HepG2 (cell line): ENCODE results near the gene PIGO. TPM values are rescaled to one million over a fixed set of nuclear protein-coding genes. Genes with fewer than 3 reads are reported as not detected.

ENCODE experiments used
- ARNT2 ChIP-seq: sonication (generic); formaldehyde crosslinking; IDR thresholded peaks from 2 replicates; pipeline ENCODE4 v1.8.0; 2022; ENCODE audit warnings: mild to moderate bottlenecking, low read depth, missing genetic modification reagents, moderate library complexity
- CREM ChIP-seq, 2 experiments: sonication (generic) in 1 of 2; formaldehyde crosslinking in 1 of 2; IDR thresholded peaks; 2 replicates each; pipeline versions ENCODE4 v1.4.0 to v1.6.1; 2016 to 2020; ENCODE audit warnings: antibody characterized with exemption in 1 of 2, mild to moderate bottlenecking in 1 of 2, missing genetic modification reagents in 1 of 2
- HES4 ChIP-seq: sonication (generic); formaldehyde crosslinking; IDR thresholded peaks from 2 replicates; pipeline ENCODE4 v1.9.0; 2021; ENCODE audit warnings: mild to moderate bottlenecking, missing genetic modification reagents, borderline replicate concordance
- HMGXB3 ChIP-seq: sonication (generic); formaldehyde crosslinking; IDR thresholded peaks from 2 replicates; pipeline ENCODE4 v1.4.0; 2020; ENCODE audit warnings: missing genetic modification reagents, borderline replicate concordance
- MTF1 ChIP-seq: sonication (generic); formaldehyde crosslinking; IDR thresholded peaks from 2 replicates; pipeline ENCODE4 v1.5.0; 2020; ENCODE audit warnings: missing genetic modification reagents
- MXI1 ChIP-seq: IDR thresholded peaks from 3 replicates; pipeline ENCODE4 v1.6.1; 2012; ENCODE audit warnings: low read depth, low read length, inconsistent platforms, borderline replicate concordance
- NFKB2 ChIP-seq: sonication (generic); formaldehyde crosslinking; IDR thresholded peaks from 2 replicates; pipeline ENCODE4 v1.4.0; 2020; ENCODE audit warnings: missing genetic modification reagents, borderline replicate concordance
- TAF15 ChIP-seq: fragments of 200-400 bp; formaldehyde crosslinking; IDR thresholded peaks from one replicate; pipeline ENCODE4 v1.6.1; 2018; ENCODE audit warnings: mild to moderate bottlenecking, low read depth, low read length; ENCODE audit not compliant: poor library complexity, severe bottlenecking
- TBX3 ChIP-seq: fragments of 450-650 bp; IDR thresholded peaks from 2 replicates; pipeline ENCODE4 v1.6.1; 2017; ENCODE audit warnings: antibody characterized with exemption, mild to moderate bottlenecking, inconsistent platforms, borderline replicate concordance
- XRCC5 ChIP-seq: fragments of 200-400 bp; formaldehyde crosslinking; optimal IDR thresholded peaks from 2 replicates; pipeline ENCODE3; 2017; ENCODE audit warnings: mild to moderate bottlenecking, low read length
- ZBTB38 ChIP-seq: sonication (generic); formaldehyde crosslinking; IDR thresholded peaks from 2 replicates; pipeline ENCODE4 v1.5.1; 2020; ENCODE audit warnings: mild to moderate bottlenecking, missing genetic modification reagents
- ZBTB7B ChIP-seq: sonication (generic); formaldehyde crosslinking; IDR thresholded peaks from 2 replicates; pipeline ENCODE4 v1.4.0; 2020; ENCODE audit warnings: missing genetic modification reagents
- ZKSCAN8 ChIP-seq: IDR thresholded peaks from 2 replicates; pipeline ENCODE4 v1.6.1; 2016; ENCODE audit warnings: borderline replicate concordance, missing genetic modification reagents, missing compliant biosample characterization
- ZNF12 ChIP-seq: sonication (generic); formaldehyde crosslinking; IDR thresholded peaks from 2 replicates; pipeline ENCODE4 v1.5.0; 2020; ENCODE audit warnings: missing genetic modification reagents
- ZNF180 ChIP-seq: sonication (generic); formaldehyde crosslinking; IDR thresholded peaks from 2 replicates; pipeline ENCODE4 v1.4.0; 2020; ENCODE audit warnings: low read depth, missing genetic modification reagents, borderline replicate concordance
- ZNF225 ChIP-seq: sonication (generic); formaldehyde crosslinking; IDR thresholded peaks from 2 replicates; pipeline ENCODE4 v1.4.0; 2020; ENCODE audit warnings: mild to moderate bottlenecking, missing genetic modification reagents
- ZNF264 ChIP-seq: sonication (generic); formaldehyde crosslinking; IDR thresholded peaks from 2 replicates; pipeline ENCODE4 v1.4.0; 2020; ENCODE audit warnings: missing genetic modification reagents
- ZNF451 ChIP-seq: sonication (generic); formaldehyde crosslinking; IDR thresholded peaks from 2 replicates; pipeline ENCODE4 v1.5.0; 2020; ENCODE audit warnings: mild to moderate bottlenecking, missing genetic modification reagents
- polyA plus RNA-seq, 8 experiments: library from polyadenylated mRNA; depleted of rRNA in 3 of 8; stranded (reverse) in 7 of 8; unstranded in 1 of 8; fragments of >200 nt; fragmentation: Illumina TruSeq in 4 of 8; extraction: Trizol in 4 of 8; gene quantifications; 2 replicates each; pipeline versions ENCODE4 v1.2.1 to v1.2.3, GENCODE V29; 2011 to 2016; ENCODE audit warnings: low read depth in 4 of 8, missing spikeins in 1 of 8, mixed read lengths in 1 of 8; ENCODE audit not compliant: insufficient read depth in 1 of 8
- total RNA-seq, 5 experiments: library from RNA; depleted of rRNA; stranded (reverse); fragments of >200 nt; fragmentation: Illumina TruSeq; extraction: Trizol; gene quantifications; 2 replicates each; pipeline ENCODE4 v1.2.3, GENCODE V29; 2016; ENCODE audit warnings: low read depth in 1 of 5
- TF ChIP-seq, protein P1 (sequence below): sonication (generic); formaldehyde crosslinking; IDR thresholded peaks from 2 replicates; pipeline ENCODE4 v1.4.0; 2020; ENCODE audit warnings: missing genetic modification reagents
- TF ChIP-seq, protein P2 (sequence below): IDR thresholded peaks from 2 replicates; pipeline ENCODE4 v1.6.1; 2016; ENCODE audit warnings: low read depth

The PIGO gene
- total and polyA plus RNA-seq, 2 of the 13 experiments (the other 11 are each of a cell fraction or from before 2014, with no cell fraction given): 20.5 to 26.2 TPM

- TF ChIP-seq ZNF180 (CRISPR knock-in tag) (0 out of 2 replicates have a peak, but pooled peaks have one; percentile 80), TAF15 (no peak), ZNF264 (CRISPR knock-in tag) (peak; percentile 49; the same call in 1 of the 2 replicates), ZNF225 (CRISPR knock-in tag) (no peak; the same call in none of the 2 replicates), ZNF451 (0 out of 2 replicates have a peak, but pooled peaks have one; percentile 18), ZBTB7B (0 out of 2 replicates have a peak, but pooled peaks have one; percentile 19), HMGXB3 (peak; percentile 99), TBX3 (peak; percentile 80; the same call in 1 of the 2 replicates), ARNT2 (CRISPR knock-in tag) (no peak; the same call in 1 of the 2 replicates), XRCC5 (no peak), MXI1 (peak; percentile 37; the same call in 1 of the 3 replicates), ZKSCAN8 (CRISPR knock-in tag) (no peak), ZBTB38 (no peak), HES4 (CRISPR knock-in tag) (no peak; the same call in 1 of the 2 replicates), NFKB2 (CRISPR knock-in tag) (no peak), CREM (IDR thresholded peaks at IDR 0.05) (peak; percentile 95), CREM (CRISPR knock-in tag; IDR thresholded peaks at IDR 0.05) (peak; percentile 40; the same call in 1 of the 2 replicates), MTF1 (CRISPR knock-in tag) (0 out of 2 replicates have a peak, but pooled peaks have one; percentile 24), ZNF12 (CRISPR knock-in tag) (no peak)
- TF ChIP-seq, protein P1, sequence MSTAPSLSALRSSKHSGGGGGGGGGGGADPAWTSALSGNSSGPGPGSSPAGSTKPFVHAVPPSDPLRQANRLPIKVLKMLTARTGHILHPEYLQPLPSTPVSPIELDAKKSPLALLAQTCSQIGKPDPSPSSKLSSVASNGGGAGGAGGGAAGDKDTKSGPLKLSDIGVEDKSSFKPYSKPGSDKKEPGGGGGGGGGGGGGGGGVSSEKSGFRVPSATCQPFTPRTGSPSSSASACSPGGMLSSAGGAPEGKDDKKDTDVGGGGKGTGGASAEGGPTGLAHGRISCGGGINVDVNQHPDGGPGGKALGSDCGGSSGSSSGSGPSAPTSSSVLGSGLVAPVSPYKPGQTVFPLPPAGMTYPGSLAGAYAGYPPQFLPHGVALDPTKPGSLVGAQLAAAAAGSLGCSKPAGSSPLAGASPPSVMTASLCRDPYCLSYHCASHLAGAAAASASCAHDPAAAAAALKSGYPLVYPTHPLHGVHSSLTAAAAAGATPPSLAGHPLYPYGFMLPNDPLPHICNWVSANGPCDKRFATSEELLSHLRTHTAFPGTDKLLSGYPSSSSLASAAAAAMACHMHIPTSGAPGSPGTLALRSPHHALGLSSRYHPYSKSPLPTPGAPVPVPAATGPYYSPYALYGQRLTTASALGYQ (CRISPR knock-in tag): no peak; the same call in 1 of the 2 replicates
- TF ChIP-seq, protein P2, sequence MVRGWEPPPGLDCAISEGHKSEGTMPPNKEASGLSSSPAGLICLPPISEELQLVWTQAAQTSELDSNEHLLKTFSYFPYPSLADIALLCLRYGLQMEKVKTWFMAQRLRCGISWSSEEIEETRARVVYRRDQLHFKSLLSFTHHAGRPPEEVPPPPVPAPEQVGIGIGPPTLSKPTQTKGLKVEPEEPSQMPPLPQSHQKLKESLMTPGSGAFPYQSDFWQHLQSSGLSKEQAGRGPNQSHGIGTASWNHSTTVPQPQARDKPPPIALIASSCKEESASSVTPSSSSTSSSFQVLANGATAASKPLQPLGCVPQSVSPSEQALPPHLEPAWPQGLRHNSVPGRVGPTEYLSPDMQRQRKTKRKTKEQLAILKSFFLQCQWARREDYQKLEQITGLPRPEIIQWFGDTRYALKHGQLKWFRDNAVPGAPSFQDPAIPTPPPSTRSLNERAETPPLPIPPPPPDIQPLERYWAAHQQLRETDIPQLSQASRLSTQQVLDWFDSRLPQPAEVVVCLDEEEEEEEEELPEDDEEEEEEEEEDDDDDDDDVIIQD (CRISPR knock-in tag): no peak
Measured at GRCh38 chr9:35072461-35073278, 23.7 kb downstream of the PIGO start, which contains the start of gene VCP (continued).
